ENCODE results near the gene KLHL9.

KLHL9 gene

GRCh38 chr9:21357479-21358460 lies 22.6 kb upstream of the KLHL9 start:
- no peak for TF ChIP-seq CTCF (IDR thresholded peaks at IDR 0.05; ENCODE audit: low read length, missing control alignments)
- no peak overlapping the region for H3K4me3 ChIP-seq (replicated peaks; ENCODE audit: low read depth, low read length)
- no peak for DNase-seq (ENCODE audit: low read depth)

GRCh38 chr9:21350787-21351186 lies 15.6 kb upstream of the KLHL9 start, which contains the start of gene IFNA6:
Gene IFNA6 (minus strand): TSS chr9:21350887. CDS start chr9:21350887, 0 bp downstream.
- DNase-seq (ENCODE audit: low read depth): no peak
- no peak for TF ChIP-seq CTCF (IDR thresholded peaks at IDR 0.05; ENCODE audit: low read length, missing control alignments)
- H3K4me3 ChIP-seq (replicated peaks; ENCODE audit: low read depth, low read length): no peak within 1 kb of the TSS

GRCh38 chr9:21348430-21348970 lies 13.3 kb upstream of the KLHL9 start:
- no peak overlapping the region for H3K4me3 ChIP-seq (replicated peaks; ENCODE audit: low read depth, low read length)
- DNase-seq (ENCODE audit: low read depth): no peak
- no peak for TF ChIP-seq CTCF (IDR thresholded peaks at IDR 0.05; ENCODE audit: low read length, missing control alignments)

GRCh38 chr9:21340735-21341134 lies 5.5 kb upstream of the KLHL9 start:
- TF ChIP-seq CTCF (IDR thresholded peaks at IDR 0.05; ENCODE audit: low read length, missing control alignments): no peak
- H3K4me3 ChIP-seq (replicated peaks; ENCODE audit: low read depth, low read length): no peak overlapping the region
- no peak for DNase-seq (ENCODE audit: low read depth)

GRCh38 chr9:21336457-21336856 lies 1.3 kb upstream of the KLHL9 start:
- TF ChIP-seq CTCF (IDR thresholded peaks at IDR 0.05; ENCODE audit: low read length, missing control alignments): no peak
- H3K4me3 ChIP-seq (replicated peaks; ENCODE audit: low read depth, low read length): no peak overlapping the region
- no peak for DNase-seq (ENCODE audit: low read depth)

GRCh38 chr9:21333226-21333625 lies 2.0 kb downstream of the KLHL9 start:
- no peak overlapping the region for H3K4me3 ChIP-seq (replicated peaks; ENCODE audit: low read depth, low read length)
- DNase-seq (ENCODE audit: low read depth): no peak
- TF ChIP-seq CTCF (IDR thresholded peaks at IDR 0.05; ENCODE audit: low read length, missing control alignments): no peak

Measured in fibroblast of pulmonary artery (primary cell).